Subcutaneous adipose tissue (tissue), 4 donors: ENCODE measurements around the gene RBM43. TPM values are rescaled to one million over a fixed set of nuclear protein-coding genes. Genes with fewer than 3 reads are reported as not detected.

Experiments used
- total RNA-seq, 4 donors: library from RNA; depleted of rRNA; stranded (reverse); fragments of >200 nt; gene quantifications; one replicate each; pipeline ENCODE4 v1.1.0, GENCODE V29; 2016
- TF ChIP-seq, protein P1 (sequence below): fragments of 450-650 bp; IDR thresholded peaks from one replicate; pipeline ENCODE4 v1.5.1; 2016; ENCODE audit warnings: low read depth, mild to moderate bottlenecking, control low read depth, antibody characterized with exemption, moderate library complexity

Gene RBM43
- total RNA-seq, 4 donors from 2014 or later = 6.4 to 12.2 (median 7.6) TPM

DNA sequence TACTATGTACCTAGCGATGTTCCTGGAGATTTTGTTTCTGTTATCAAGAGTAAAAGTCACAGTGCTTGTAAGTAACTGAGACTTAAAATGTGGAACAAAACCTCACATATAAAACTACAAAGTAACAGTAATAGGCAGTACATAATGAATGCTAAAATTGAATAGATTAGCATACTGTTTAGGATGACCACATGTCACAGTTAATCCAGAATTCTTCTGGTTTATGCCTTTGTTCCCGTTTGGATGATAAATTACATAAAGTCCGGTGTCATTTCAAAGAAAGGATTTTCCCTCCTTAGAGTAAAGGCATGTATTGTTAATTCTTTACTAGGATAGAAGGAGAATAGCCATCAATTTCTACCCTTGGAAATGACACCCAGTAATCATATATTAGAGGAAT is 56.1 kb downstream of the RBM43 start:
- TF ChIP-seq, protein P1, sequence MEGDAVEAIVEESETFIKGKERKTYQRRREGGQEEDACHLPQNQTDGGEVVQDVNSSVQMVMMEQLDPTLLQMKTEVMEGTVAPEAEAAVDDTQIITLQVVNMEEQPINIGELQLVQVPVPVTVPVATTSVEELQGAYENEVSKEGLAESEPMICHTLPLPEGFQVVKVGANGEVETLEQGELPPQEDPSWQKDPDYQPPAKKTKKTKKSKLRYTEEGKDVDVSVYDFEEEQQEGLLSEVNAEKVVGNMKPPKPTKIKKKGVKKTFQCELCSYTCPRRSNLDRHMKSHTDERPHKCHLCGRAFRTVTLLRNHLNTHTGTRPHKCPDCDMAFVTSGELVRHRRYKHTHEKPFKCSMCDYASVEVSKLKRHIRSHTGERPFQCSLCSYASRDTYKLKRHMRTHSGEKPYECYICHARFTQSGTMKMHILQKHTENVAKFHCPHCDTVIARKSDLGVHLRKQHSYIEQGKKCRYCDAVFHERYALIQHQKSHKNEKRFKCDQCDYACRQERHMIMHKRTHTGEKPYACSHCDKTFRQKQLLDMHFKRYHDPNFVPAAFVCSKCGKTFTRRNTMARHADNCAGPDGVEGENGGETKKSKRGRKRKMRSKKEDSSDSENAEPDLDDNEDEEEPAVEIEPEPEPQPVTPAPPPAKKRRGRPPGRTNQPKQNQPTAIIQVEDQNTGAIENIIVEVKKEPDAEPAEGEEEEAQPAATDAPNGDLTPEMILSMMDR = no peak

DNA sequence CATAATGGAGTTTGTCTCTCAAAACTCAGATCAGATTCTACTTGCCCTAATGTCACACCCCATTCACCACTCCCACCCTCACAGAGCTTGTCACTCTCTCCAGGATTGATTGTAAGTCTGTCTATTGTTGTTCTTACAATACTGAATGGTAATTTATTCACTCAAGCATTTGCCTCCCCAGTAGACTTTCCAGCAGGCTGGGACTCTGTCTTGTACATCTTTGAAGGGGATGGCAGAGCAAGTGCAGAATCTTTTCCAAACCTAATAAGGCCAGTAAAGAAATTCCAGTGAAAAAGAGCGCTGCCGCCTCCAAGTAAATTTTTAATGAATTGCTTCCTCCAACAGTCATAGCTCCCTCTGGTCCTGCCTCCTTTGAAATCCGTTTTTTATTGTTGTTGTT is 56.9 kb downstream of the RBM43 start:
- TF ChIP-seq, protein P1 = no peak

DNA sequence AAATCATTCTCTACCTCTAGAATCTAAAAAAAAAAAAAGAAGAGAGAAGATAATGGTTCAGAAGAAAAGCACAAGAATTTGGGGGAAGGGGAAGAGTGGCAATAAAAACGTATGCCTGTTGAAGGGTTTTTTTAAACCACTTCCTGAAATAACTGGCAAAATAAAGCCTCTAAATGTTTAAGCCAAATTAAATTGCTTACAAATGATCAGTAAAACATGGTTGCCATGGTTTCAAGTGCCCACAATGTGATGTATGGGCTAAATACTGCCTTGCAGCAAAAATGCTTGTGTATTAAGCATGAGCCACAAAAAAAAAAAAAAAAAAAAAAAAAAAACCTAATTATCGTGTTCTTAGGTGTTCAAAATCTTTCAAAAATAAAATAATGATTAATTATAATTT is 60.8 kb downstream of the RBM43 start:
- TF ChIP-seq, protein P1 = no peak

DNA sequence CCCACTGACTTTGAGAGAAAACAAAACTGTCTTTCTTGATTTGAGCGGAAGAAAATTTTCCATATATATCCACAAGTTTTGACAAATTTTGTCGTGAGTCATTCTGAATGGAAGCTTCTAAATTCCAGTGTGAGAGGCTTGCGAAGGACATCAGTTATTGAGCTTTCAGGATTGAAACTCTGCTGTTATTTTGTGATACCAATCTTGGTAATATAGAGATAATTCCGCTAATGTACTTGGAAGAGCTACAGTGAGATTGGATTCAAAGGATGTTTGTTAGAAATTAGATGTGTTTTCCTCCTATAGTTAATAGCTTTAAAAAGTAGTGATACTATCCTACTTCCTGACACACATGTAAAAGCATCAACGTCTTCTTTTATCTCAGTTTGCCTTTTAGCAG is 61.4 kb downstream of the RBM43 start:
- TF ChIP-seq, protein P1 = no peak

DNA sequence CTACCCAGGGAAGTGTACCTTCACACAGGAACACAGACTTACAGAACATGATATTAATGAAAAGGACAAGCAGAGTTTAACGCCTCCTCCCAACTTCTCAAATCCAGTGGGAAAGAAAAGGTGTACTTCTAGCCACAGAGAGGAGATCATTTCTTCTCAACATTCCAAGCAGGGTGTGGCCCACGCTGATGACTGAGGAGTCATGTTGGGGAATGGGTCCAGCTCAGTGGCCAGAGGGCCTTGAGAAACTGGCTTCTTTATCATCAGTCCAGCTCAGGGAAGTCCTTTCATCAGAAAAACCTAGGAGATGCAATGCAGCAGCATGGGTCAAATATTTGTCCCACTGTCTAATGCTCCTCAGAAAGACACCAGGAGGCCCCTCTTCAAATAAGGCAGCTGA is 63.0 kb downstream of the RBM43 start:
- TF ChIP-seq, protein P1 = no peak

Other genes with a start within 250 kb of the RBM43 start
- 10 to 100 TPM in 3 of 4 donors, 1 to 10 TPM in 1; 9.9 to 26.5 (median 12.3) TPM for gene NMI, start 27.8 kb upstream of the RBM43 start, total RNA-seq
- 1 to 10 TPM in 3 of 4 donors, under 1 TPM in 1; 0.57 to 5.9 (median 3.9) TPM for gene TNFAIP6, start 95.7 kb upstream of the RBM43 start, total RNA-seq
- gene RIF1, start 148.0 kb upstream of the RBM43 start, total RNA-seq = 10 to 100 TPM; 35.7 to 55.9 (median 37.2) TPM